Neutrophil (primary cell): ENCODE results near the gene PRPF40B.

Experiments used
- H3K27ac ChIP-seq: fragments of 200-600 bp; sonication (generic); 2 replicates; pipeline ENCODE4 v1.5.1; 2016; ENCODE audit warnings: mild to moderate bottlenecking, moderate library complexity
- H3K27me3 ChIP-seq: fragments of 200-600 bp; sonication (generic); 2 replicates; pipeline ENCODE4 v1.6.0; 2016; ENCODE audit warnings: mild to moderate bottlenecking
- H3K36me3 ChIP-seq: fragments of 200-600 bp; sonication (generic); 2 replicates; pipeline ENCODE4 v1.5.1; 2017
- H3K4me1 ChIP-seq, 2 experiments: fragments of 200-600 bp in 1 of 2; sonication (generic) in 1 of 2; 1 replicate in 1 of 2; 2 replicates in 1 of 2; pipeline versions ENCODE4 v1.5.1 to v1.6.1; 2013 to 2016; ENCODE audit warnings: low read depth in 1 of 2, low read length in 1 of 2, mild to moderate bottlenecking in 1 of 2, moderate library complexity in 1 of 2; ENCODE audit not compliant: control insufficient read depth in 1 of 2, insufficient read depth in 1 of 2
- H3K4me3 ChIP-seq, 2 experiments: fragments of 200-600 bp in 1 of 2; sonication (generic) in 1 of 2; 1 replicate in 1 of 2; 2 replicates in 1 of 2; pipeline ENCODE4 v1.5.1; 2013 to 2016; ENCODE audit warnings: low read depth in 1 of 2, low read length in 1 of 2, mild to moderate bottlenecking in 1 of 2, moderate library complexity in 1 of 2
- H3K9me3 ChIP-seq: fragments of 200-600 bp; sonication (generic); 2 replicates; pipeline ENCODE4 v1.5.1; 2016
- TF ChIP-seq, protein P1 (sequence below): fragments of 200-600 bp; sonication (generic); IDR thresholded peaks from 2 replicates; pipeline ENCODE4 v1.5.1; 2016; ENCODE audit warnings: antibody characterized with exemption

PRPF40B gene

DNA sequence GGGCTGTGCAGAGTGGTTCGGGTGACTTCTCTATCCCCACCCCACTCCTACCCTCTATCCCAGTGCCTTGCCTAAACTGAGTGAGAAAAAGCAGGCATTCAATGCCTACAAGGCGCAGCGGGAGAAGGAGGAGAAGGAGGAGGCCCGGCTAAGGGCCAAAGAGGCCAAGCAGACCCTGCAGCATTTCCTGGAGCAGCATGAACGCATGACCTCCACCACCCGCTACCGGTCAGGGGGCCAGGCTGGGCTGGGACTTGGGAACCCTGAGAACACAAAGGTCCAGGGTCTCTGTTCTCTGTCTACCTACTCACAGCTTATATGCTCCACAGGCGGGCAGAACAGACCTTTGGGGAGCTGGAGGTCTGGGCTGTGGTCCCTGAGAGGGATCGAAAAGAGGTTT lies 11.7 kb downstream of the PRPF40B start:
- H3K36me3 ChIP-seq = no peaks in the 10 kb centered on the region
- no peak overlapping the region for H3K27ac ChIP-seq
- no peaks in the 10 kb centered on the region for H3K9me3 ChIP-seq
- TF ChIP-seq, protein P1, sequence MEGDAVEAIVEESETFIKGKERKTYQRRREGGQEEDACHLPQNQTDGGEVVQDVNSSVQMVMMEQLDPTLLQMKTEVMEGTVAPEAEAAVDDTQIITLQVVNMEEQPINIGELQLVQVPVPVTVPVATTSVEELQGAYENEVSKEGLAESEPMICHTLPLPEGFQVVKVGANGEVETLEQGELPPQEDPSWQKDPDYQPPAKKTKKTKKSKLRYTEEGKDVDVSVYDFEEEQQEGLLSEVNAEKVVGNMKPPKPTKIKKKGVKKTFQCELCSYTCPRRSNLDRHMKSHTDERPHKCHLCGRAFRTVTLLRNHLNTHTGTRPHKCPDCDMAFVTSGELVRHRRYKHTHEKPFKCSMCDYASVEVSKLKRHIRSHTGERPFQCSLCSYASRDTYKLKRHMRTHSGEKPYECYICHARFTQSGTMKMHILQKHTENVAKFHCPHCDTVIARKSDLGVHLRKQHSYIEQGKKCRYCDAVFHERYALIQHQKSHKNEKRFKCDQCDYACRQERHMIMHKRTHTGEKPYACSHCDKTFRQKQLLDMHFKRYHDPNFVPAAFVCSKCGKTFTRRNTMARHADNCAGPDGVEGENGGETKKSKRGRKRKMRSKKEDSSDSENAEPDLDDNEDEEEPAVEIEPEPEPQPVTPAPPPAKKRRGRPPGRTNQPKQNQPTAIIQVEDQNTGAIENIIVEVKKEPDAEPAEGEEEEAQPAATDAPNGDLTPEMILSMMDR = no peak
- H3K4me3 ChIP-seq = no peak overlapping the region
- H3K27me3 ChIP-seq = no peaks in the 10 kb centered on the region
- H3K4me1 ChIP-seq = no peaks in the 10 kb centered on the region

DNA sequence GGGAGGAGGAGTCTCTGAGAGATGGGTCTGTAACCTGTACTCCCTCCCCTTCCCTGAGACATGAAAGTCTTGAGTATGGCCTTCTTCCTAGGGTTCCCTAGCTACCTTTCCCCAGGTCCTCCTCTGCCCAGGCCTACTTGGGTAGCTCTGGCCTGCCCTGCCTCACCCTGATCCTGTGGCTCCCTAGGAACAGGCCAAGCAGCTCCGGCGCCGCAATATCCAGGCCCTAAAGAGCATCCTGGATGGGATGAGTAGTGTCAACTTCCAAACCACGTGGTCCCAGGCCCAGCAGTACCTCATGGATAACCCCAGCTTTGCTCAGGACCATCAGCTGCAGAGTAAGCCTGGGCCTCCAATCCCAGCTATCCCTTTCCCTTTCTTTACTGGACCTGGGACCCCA lies 12.3 kb downstream of the PRPF40B start:
- Histone ChIP-seq H3K4me1 (no peaks in the 10 kb centered on the region), H3K4me3 (no peak overlapping the region), H3K27ac (no peak overlapping the region), H3K36me3 (no peaks in the 10 kb centered on the region), H3K9me3 (no peaks in the 10 kb centered on the region), H3K27me3 (no peaks in the 10 kb centered on the region)
- TF ChIP-seq, protein P1 = no peak

DNA sequence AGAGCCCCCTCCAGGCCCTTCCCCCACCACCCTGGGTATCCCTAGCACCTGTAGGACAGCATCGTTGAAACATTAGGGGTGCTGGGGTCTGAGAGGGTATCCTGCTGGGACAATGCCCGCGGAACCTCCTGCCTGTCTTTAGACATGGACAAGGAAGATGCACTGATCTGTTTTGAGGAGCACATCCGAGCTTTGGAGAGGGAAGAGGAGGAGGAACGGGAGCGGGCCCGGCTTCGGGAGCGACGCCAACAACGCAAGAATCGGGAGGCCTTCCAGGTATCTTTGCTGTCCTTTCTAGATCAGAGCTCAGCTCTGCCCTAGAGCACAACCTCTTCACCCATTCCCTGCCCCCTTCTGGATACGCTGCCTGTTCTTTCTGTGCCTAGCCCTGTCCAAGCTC lies 13.2 kb downstream of the PRPF40B start:
- Histone ChIP-seq H3K4me1 (no peaks in the 10 kb centered on the region), H3K27ac (no peak overlapping the region), H3K4me3 (no peak overlapping the region), H3K9me3 (no peaks in the 10 kb centered on the region), H3K27me3 (no peaks in the 10 kb centered on the region), H3K36me3 (no peaks in the 10 kb centered on the region)
- TF ChIP-seq, protein P1 = no peak

DNA sequence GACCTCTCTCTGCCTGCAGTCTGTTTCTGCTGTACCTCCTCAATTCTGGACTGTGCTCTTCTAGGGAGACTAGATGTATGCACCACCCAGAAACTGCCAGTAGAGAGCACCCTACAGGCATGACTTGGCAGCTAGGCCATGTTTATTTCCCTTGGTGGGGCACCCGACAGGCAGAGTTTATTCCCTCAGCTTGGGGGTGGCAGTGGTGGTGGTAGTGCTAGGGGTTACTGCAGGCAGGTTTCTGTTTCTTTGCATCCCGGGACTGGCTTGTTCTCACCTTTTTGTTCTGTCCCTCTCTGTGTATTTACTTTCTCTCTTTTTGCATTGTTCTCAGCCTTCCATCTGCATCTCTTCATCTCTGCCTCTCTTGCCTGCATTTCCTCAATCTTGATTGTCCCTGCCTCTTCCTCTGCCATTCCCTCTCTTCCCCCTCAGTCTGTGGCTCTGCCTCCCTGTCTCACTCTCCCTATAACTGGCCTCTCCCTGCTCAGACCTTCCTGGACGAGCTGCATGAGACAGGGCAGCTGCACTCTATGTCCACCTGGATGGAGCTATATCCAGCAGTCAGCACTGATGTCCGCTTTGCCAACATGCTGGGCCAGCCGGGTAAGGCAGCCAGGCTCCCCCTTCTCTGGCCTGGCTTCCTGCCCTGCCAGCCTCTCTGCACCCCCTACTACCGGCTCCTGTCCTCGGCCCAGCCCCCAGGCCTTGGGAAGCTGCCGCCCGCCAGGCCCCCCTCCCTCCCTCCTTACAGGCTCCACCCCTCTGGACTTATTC lies 13.8 kb downstream of the PRPF40B start:
- Histone ChIP-seq H3K4me1 (no peaks in the 10 kb centered on the region), H3K36me3 (no peaks in the 10 kb centered on the region), H3K4me3 (no peak overlapping the region), H3K27me3 (no peaks in the 10 kb centered on the region), H3K27ac (no peak overlapping the region), H3K9me3 (no peaks in the 10 kb centered on the region)
- TF ChIP-seq, protein P1 = no peak

DNA sequence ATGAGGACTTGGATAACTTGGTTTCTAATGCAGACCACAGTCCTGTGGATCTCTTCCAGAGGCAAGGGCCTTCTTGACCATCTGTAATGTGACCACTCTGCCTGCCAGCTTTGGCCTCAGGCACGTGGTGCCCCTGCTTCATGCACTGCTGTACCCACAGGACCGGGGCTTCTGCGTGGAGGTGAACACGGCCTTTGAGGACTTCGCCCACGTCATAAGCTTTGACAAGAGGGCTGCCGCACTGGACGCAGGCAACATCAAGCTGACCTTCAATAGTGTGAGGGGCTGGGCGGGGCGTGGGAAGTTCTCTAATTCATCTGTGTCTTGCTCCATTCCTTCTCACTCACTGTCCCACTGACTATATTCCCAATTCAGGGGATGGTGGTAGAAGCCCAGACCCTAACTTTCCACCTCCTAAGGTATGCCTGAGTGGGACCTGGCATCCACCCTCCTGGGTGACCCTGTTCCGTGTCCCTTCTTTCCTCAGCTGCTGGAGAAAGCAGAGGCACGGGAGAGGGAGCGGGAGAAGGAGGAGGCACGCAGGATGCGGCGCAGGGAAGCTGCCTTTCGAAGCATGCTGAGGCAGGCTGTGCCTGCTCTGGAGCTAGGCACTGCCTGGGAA lies 18.5 kb downstream of the PRPF40B start:
- H3K27ac ChIP-seq = no peak overlapping the region
- peaks cover 12% of the 10 kb centered on the region for H3K36me3 ChIP-seq
- H3K4me1 ChIP-seq = peaks cover 4 to 6% of the 10 kb centered on the region in 2 experiments
- H3K4me3 ChIP-seq = no peak overlapping the region
- H3K9me3 ChIP-seq = no peaks in the 10 kb centered on the region
- H3K27me3 ChIP-seq = no peaks in the 10 kb centered on the region
- TF ChIP-seq, protein P1 = no peak
